HCT116 (cell line): ENCODE data around the gene VTN. TPM values are rescaled to one million over a fixed set of nuclear protein-coding genes. Genes with fewer than 3 reads are reported as not detected.

Experiments
- ATAC-seq: fragments of 200-7000 bp; cut with Tn5 transposase; 2 replicates; pipeline ENCODE4 v1.9.1; 2020; ENCODE audit warnings: mild to moderate bottlenecking, moderate library complexity
- BruUV-seq: library from RNA; stranded (reverse); fragments of 400-500 nt; replicated peaks from 2 replicates; lab custom pipeline; 2021; lab: Mats Ljungman, UMichigan
- CTCF ChIA-PET: fragments of 300-600 bp; sonication (Branson Sonifier 250); formaldehyde crosslinking; loops from one replicate; lab custom pipeline; 2021; ENCODE audit warnings: antibody characterized with exemption; lab: Charles Lee
- POLR2A ChIA-PET: fragments of 300-600, 350-600 bp; sonication (Branson Sonifier 250); formaldehyde crosslinking; loops from one replicate; lab custom pipeline; 2021; ENCODE audit warnings: antibody characterized with exemption; lab: Charles Lee
- RAD21 ChIA-PET, 2 experiments: fragments of 300-600 bp; sonication (Branson Sonifier 250); formaldehyde crosslinking; loops; one replicate each; lab custom pipeline; 2023; ENCODE audit warnings: low total read pairs in 2 of 2; ENCODE audit not compliant: uncharacterized antibody in 2 of 2, unreplicated experiment in 2 of 2, low non-redundant PET in 1 of 2; lab: Charles Lee
- DNase-seq: peaks from one replicate; pipeline ENCODE4 v3.0.0-alpha.2; 2010; ENCODE audit warnings: low read depth, low spot score
- H2AFZ ChIP-seq: fragments of 200-600 bp; shearing (Covaris generic), sonication (generic); 2 replicates; pipeline ENCODE4 v1.6.1; 2017; ENCODE audit warnings: low read depth, mixed run types, mixed read lengths, antibody characterized with exemption, low read length; ENCODE audit not compliant: poor library complexity, severe bottlenecking
- H3K27ac ChIP-seq: 2 replicates; pipeline ENCODE4 v1.5.1; 2012; ENCODE audit warnings: low read depth, low read length
- H3K27me3 ChIP-seq: fragments of 200-600 bp; sonication (generic); 2 replicates; pipeline ENCODE4 v1.6.1; 2016; ENCODE audit warnings: mixed run types, low read length, mixed read lengths; ENCODE audit not compliant: insufficient read depth
- H3K36me3 ChIP-seq, 2 experiments: fragments of 200-500 bp in 1 of 2; fragments of 200-600 bp in 1 of 2; sonication (Bioruptor generic) in 1 of 2; sonication (generic) in 1 of 2; 2 replicates each; pipeline versions ENCODE4 v1.5.1 to v1.6.1; 2014 to 2016; ENCODE audit warnings: low read length in 2 of 2, inconsistent platforms in 1 of 2, mixed read lengths in 1 of 2, mixed run types in 1 of 2; ENCODE audit not compliant: insufficient read depth in 2 of 2, control insufficient read depth in 1 of 2
- H3K4me1 ChIP-seq, 2 experiments: fragments of 200-600 bp in 1 of 2; sonication (generic) in 1 of 2; 2 replicates each; pipeline versions ENCODE4 v1.5.1 to v1.6.1; 2012 to 2017; ENCODE audit warnings: low read length in 2 of 2, inconsistent platforms in 1 of 2, mild to moderate bottlenecking in 1 of 2, mixed read lengths in 1 of 2, mixed run types in 1 of 2, moderate library complexity in 1 of 2; ENCODE audit not compliant: insufficient read depth in 2 of 2, control insufficient read depth in 1 of 2
- H3K4me2 ChIP-seq: fragments of 200-600 bp; sonication (generic); 2 replicates; pipeline ENCODE4 v1.6.1; 2017; ENCODE audit warnings: mixed run types, low read length, mixed read lengths
- H3K4me3 ChIP-seq, 2 experiments: fragments of 200-600 bp in 1 of 2; sonication (generic) in 1 of 2; replicated peaks in 1 of 2; 2 replicates each; pipeline ENCODE4 v1.5.1; 2011 to 2016; ENCODE audit warnings: low read length in 2 of 2, control low read depth in 1 of 2, low read depth in 1 of 2, mild to moderate bottlenecking in 1 of 2, mixed read lengths in 1 of 2, mixed run types in 1 of 2
- H3K79me2 ChIP-seq: fragments of 200-600 bp; sonication (generic); 2 replicates; pipeline ENCODE4 v1.6.1; 2017; ENCODE audit warnings: mild to moderate bottlenecking, mixed run types, low read length, moderate library complexity, mixed read lengths; ENCODE audit not compliant: insufficient read depth
- H3K9ac ChIP-seq: fragments of 200-600 bp; sonication (generic); 2 replicates; pipeline ENCODE4 v1.6.1; 2016; ENCODE audit warnings: low read length, mixed read lengths
- H3K9me2 ChIP-seq: fragments of 200-600 bp; sonication (generic), shearing (Covaris generic); 2 replicates; pipeline ENCODE4 v1.6.1; 2017; ENCODE audit warnings: mixed run types, mild to moderate bottlenecking, moderate library complexity; ENCODE audit not compliant: insufficient read depth
- H3K9me3 ChIP-seq, 2 experiments: fragments of 200-500 bp in 1 of 2; fragments of 200-600 bp in 1 of 2; sonication (Bioruptor generic) in 1 of 2; sonication (generic) in 1 of 2; 2 replicates each; pipeline ENCODE4 v1.6.1; 2014 to 2017; ENCODE audit warnings: low read length in 2 of 2, mixed read lengths in 2 of 2, inconsistent platforms in 1 of 2, low read depth in 1 of 2, mild to moderate bottlenecking in 1 of 2, mixed run types in 1 of 2, moderate library complexity in 1 of 2; ENCODE audit not compliant: control insufficient read depth in 1 of 2, insufficient read depth in 1 of 2
- H4K20me1 ChIP-seq: fragments of 200-600 bp; sonication (generic), shearing (Covaris generic); 2 replicates; pipeline ENCODE4 v1.6.1; 2017; ENCODE audit warnings: mixed run types, mild to moderate bottlenecking, moderate library complexity; ENCODE audit not compliant: insufficient read depth
- ATF3 ChIP-seq: IDR thresholded peaks from 2 replicates; pipeline ENCODE4 v1.6.1; 2012
- CBX3 ChIP-seq: IDR thresholded peaks from 2 replicates; pipeline ENCODE4 v1.6.1; 2012; ENCODE audit warnings: low read depth
- CEBPB ChIP-seq: IDR thresholded peaks from 2 replicates; pipeline ENCODE4 v1.6.1; 2012; ENCODE audit warnings: low read depth
- EGR1 ChIP-seq: IDR thresholded peaks from 2 replicates; pipeline ENCODE4 v1.6.1; 2012; ENCODE audit warnings: low read depth
- ELF1 ChIP-seq: IDR thresholded peaks from 2 replicates; pipeline ENCODE4 v1.6.1; 2012; ENCODE audit warnings: low read depth, borderline replicate concordance
- EZH2 ChIP-seq: fragments of 200-600 bp; sonication (generic); IDR thresholded peaks from 2 replicates; pipeline ENCODE4 v1.6.1; 2017; ENCODE audit warnings: antibody characterized with exemption, mixed run types
- EZH2phosphoT487 ChIP-seq: fragments of 200-600 bp; IDR thresholded peaks from 2 replicates; pipeline ENCODE4 v1.6.1; 2018; ENCODE audit warnings: antibody characterized with exemption, borderline replicate concordance
- FOSL1 ChIP-seq: IDR thresholded peaks from 2 replicates; pipeline ENCODE4 v1.6.1; 2012; ENCODE audit warnings: low read depth
- JUND ChIP-seq: IDR thresholded peaks from 2 replicates; pipeline ENCODE4 v1.6.1; 2012
- MAX ChIP-seq: IDR thresholded peaks from 2 replicates; pipeline ENCODE4 v1.6.1; 2012
- POLR2A ChIP-seq: IDR thresholded peaks from 2 replicates; pipeline ENCODE4 v1.7.0; 2011; ENCODE audit warnings: borderline replicate concordance; ENCODE audit not compliant: insufficient read depth, insufficient read length; ENCODE audit errors: extremely low read depth
- POLR2AphosphoS5 ChIP-seq: IDR thresholded peaks from 2 replicates; pipeline ENCODE4 v1.6.1; 2011; ENCODE audit warnings: mild to moderate bottlenecking, low read depth, low read length, moderate library complexity
- RAD21 ChIP-seq: IDR thresholded peaks from 2 replicates; pipeline ENCODE4 v1.6.1; 2012; ENCODE audit warnings: low read depth, mild to moderate bottlenecking
- SIN3A ChIP-seq: IDR thresholded peaks from 2 replicates; pipeline ENCODE4 v1.6.1; 2012; ENCODE audit warnings: low read depth
- SRF ChIP-seq: IDR thresholded peaks from 2 replicates; pipeline ENCODE4 v1.6.1; 2012; ENCODE audit warnings: low read depth
- TCF7L2 ChIP-seq: IDR thresholded peaks from 2 replicates; pipeline ENCODE4 v1.7.0; 2011; ENCODE audit warnings: borderline replicate concordance, inconsistent platforms; ENCODE audit not compliant: insufficient read depth, insufficient read length; ENCODE audit errors: extremely low read depth
- ZFX ChIP-seq: fragments of 450-650 bp; IDR thresholded peaks from 2 replicates; pipeline ENCODE4 v1.6.1; 2017
- ZNF274 ChIP-seq: fragments of 200-500 bp; sonication (Bioruptor generic); IDR thresholded peaks from 2 replicates; pipeline ENCODE4 v1.6.1; 2014; ENCODE audit warnings: mild to moderate bottlenecking, low read depth, low read length, inconsistent platforms
- intact Hi-C: fragments of 100-400 bp; cut with micrococcal nuclease; formaldehyde crosslinking; loops from 2 replicates; pipeline ENCODE4 v1.10.0; 2022
- total RNA-seq: library from RNA; stranded (reverse); gene quantifications from one replicate; pipeline ENCODE4 v1.2.1, GENCODE V29; 2021; ENCODE audit not compliant: unreplicated experiment
- TF ChIP-seq, protein P1 (sequence below), 3 experiments: fragments of 200-600 bp in 1 of 3; sonication (generic) in 1 of 3; IDR thresholded peaks in 2 of 3; conservative IDR thresholded peaks in 1 of 3; 2 replicates each; pipeline ENCODE4 v1.5.1; 2012 to 2017; ENCODE audit warnings: low read depth in 2 of 3, low read length in 2 of 3, antibody characterized with exemption in 1 of 3, borderline replicate concordance in 1 of 3, control low read depth in 1 of 3, mild to moderate bottlenecking in 1 of 3, mixed read lengths in 1 of 3, mixed run types in 1 of 3, moderate library complexity in 1 of 3; ENCODE audit not compliant: insufficient read depth in 1 of 3

VTN gene
- total RNA-seq, 1 experiment from 2014 or later = 1.5 TPM

DNA sequence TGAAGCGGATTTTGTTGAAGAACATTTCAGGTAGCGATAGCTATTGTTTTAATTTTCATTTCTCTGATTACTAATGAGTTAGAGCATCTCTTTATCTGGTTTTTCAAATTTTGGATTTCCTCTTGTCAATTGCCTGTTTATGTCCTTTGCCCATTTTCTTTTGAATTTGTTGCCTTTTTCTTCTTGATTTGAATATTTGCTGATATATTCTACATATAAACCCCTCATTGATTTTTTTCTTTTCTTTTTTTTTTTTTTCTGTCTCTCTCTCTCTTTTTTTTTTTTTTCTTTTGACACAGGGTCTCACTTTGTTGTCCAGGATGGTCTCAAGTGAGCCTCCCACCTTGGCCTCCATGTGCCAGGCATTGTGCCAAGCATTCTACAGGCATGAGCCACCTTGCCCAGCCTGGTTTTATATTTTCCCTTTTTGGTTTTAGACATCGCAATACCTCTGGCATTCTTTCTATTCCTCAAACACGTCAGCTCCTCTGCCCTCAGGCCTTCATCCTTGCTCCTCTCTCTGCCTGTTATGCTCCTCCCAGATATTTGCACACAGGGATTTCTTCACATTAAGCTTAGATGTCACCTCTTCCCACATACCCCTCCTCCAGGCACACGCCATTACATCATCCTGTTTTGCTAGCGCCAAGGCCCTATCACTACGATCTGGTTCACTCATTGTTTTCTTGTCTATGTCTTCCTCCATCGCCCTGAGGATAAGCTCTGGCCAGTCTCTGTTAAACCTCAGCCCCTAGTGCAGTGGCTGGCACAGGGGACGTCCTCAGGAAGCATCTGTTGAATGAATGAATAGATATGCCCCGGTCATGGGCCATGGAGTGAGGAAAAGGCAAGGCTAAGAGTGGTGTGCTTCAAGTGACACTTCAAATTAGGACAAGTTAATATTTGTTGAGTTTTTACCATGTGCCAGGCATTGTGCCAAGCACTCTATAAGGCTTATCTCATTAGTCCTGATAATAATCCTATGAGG is 10.0 kb upstream of the VTN start:
- ATAC-seq = no peak
- TF ChIP-seq ELF1 (no peak), ZNF274 (no peak), EGR1 (no peak), RAD21 (no peak)
- Histone ChIP-seq H3K27me3 (no peaks in the 10 kb centered on the region), H3K4me2 (no peak overlapping the region), H3K27ac (no peak overlapping the region), H3K79me2 (no peaks in the 10 kb centered on the region), H3K4me3 (no peak overlapping the region), H2AFZ (no peak overlapping the region), H3K9me2 (no peaks in the 10 kb centered on the region), H3K9ac (no peak overlapping the region), H3K36me3 (no peaks in the 10 kb centered on the region), H4K20me1 (no peaks in the 10 kb centered on the region), H3K9me3 (no peaks in the 10 kb centered on the region), H3K4me1 (no peaks in the 10 kb centered on the region)
- ChIA-PET POLR2A (no interaction called here), RAD21 (no interaction called here), CTCF (no interaction called here)
- no peak for DNase-seq
- no TSS peak for BruUV-seq
- intact Hi-C loops = loop anchor here (10.0 kb wide), 2 partner anchors 65 kb away; partner anchors contain the start of gene TMEM97

GRCh38 chr17:28372945-28373274 is 2.8 kb upstream of the VTN start:
- CTCF ChIA-PET = no interaction called here
- Histone ChIP-seq H3K9ac (no peak overlapping the region), H4K20me1 (no peaks in the 10 kb centered on the region), H3K4me1 (peaks cover 11 to 20% of the 10 kb centered on the region in 2 experiments; a peak in 3 of 4 replicates), H2AFZ (no peak overlapping the region), H3K79me2 (no peaks in the 10 kb centered on the region), H3K4me2 (no peak overlapping the region), H3K27ac (no peak overlapping the region), H3K27me3 (no peaks in the 10 kb centered on the region), H3K9me2 (no peaks in the 10 kb centered on the region), H3K9me3 (no peaks in the 10 kb centered on the region), H3K4me3 (no peak overlapping the region), H3K36me3 (no peaks in the 10 kb centered on the region)
- DNase-seq = no peak
- RAD21 ChIA-PET = no interaction called here
- ATAC-seq = no peak
- POLR2A ChIA-PET = no interaction called here
- TF ChIP-seq, protein P1, sequence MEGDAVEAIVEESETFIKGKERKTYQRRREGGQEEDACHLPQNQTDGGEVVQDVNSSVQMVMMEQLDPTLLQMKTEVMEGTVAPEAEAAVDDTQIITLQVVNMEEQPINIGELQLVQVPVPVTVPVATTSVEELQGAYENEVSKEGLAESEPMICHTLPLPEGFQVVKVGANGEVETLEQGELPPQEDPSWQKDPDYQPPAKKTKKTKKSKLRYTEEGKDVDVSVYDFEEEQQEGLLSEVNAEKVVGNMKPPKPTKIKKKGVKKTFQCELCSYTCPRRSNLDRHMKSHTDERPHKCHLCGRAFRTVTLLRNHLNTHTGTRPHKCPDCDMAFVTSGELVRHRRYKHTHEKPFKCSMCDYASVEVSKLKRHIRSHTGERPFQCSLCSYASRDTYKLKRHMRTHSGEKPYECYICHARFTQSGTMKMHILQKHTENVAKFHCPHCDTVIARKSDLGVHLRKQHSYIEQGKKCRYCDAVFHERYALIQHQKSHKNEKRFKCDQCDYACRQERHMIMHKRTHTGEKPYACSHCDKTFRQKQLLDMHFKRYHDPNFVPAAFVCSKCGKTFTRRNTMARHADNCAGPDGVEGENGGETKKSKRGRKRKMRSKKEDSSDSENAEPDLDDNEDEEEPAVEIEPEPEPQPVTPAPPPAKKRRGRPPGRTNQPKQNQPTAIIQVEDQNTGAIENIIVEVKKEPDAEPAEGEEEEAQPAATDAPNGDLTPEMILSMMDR (IDR thresholded peaks at IDR 0.05 in 2 of 3, conservative IDR thresholded peaks at IDR 0.05 in 1 of 3; ENCODE audit: borderline replicate concordance in 1 of 3, insufficient read depth in 1 of 3, low read depth in 2 of 3, low read length in 2 of 3) = no peak
- TF ChIP-seq POLR2AphosphoS5 = no peak
- TF ChIP-seq EZH2phosphoT487 = no peak
- TF ChIP-seq ZFX = no peak
- TF ChIP-seq EZH2 = no peak
- no peak for TF ChIP-seq EGR1
- no peak for TF ChIP-seq FOSL1
- TF ChIP-seq CEBPB = no peak
- no peak for TF ChIP-seq RAD21
- TF ChIP-seq ATF3 = no peak
- no peak for TF ChIP-seq POLR2A
- no peak for TF ChIP-seq SIN3A
- TF ChIP-seq JUND = no peak
- TF ChIP-seq SRF = no peak
- TF ChIP-seq ELF1 = no peak
- no peak for TF ChIP-seq MAX
- TF ChIP-seq CBX3 = no peak
- no peak for TF ChIP-seq TCF7L2
- intact Hi-C loops = loop anchor here (10.0 kb wide), 2 partner anchors 58 to 72 kb away; partner anchors contain the start of gene TMEM97
- no TSS peak for BruUV-seq
